ENCODE results near the gene MEGF8.

The MEGF8 gene

GRCh38 chr19:42343344-42344110 is 18.1 kb downstream of the MEGF8 start:
- DNase-seq (ENCODE audit: low read depth), result no peak
- H3K4me3 ChIP-seq (ENCODE audit: low read depth, low read length), result no peak overlapping the region
- no peak for TF ChIP-seq CTCF (IDR thresholded peaks at IDR 0.05; ENCODE audit: control insufficient read depth, extremely low read depth, insufficient read depth)

GRCh38 chr19:42344336-42344893 is 19.0 kb downstream of the MEGF8 start:
- DNase-seq (ENCODE audit: low read depth), result no peak
- TF ChIP-seq CTCF (IDR thresholded peaks at IDR 0.05; ENCODE audit: control insufficient read depth, extremely low read depth, insufficient read depth), result no peak
- H3K4me3 ChIP-seq (ENCODE audit: low read depth, low read length), result no peak overlapping the region

GRCh38 chr19:42345191-42345812 is 19.9 kb downstream of the MEGF8 start:
- no peak for TF ChIP-seq CTCF (IDR thresholded peaks at IDR 0.05; ENCODE audit: control insufficient read depth, extremely low read depth, insufficient read depth)
- DNase-seq (ENCODE audit: low read depth), result no peak
- H3K4me3 ChIP-seq (ENCODE audit: low read depth, low read length), result no peak overlapping the region

- DNase-seq (ENCODE audit: low read depth), result no peak
- no peak overlapping the region for H3K4me3 ChIP-seq (ENCODE audit: low read depth, low read length)
- TF ChIP-seq CTCF (IDR thresholded peaks at IDR 0.05; ENCODE audit: control insufficient read depth, extremely low read depth, insufficient read depth), result no peak
Observed at GRCh38 chr19:42348211-42348610, 22.8 kb downstream of the MEGF8 start.

- H3K4me3 ChIP-seq (ENCODE audit: low read depth, low read length), result no peak overlapping the region
- no peak for TF ChIP-seq CTCF (IDR thresholded peaks at IDR 0.05; ENCODE audit: control insufficient read depth, extremely low read depth, insufficient read depth)
Observed at GRCh38 chr19:42349378-42350107, 24.1 kb downstream of the MEGF8 start.

GRCh38 chr19:42350417-42350816 is 25.0 kb downstream of the MEGF8 start:
- DNase-seq (ENCODE audit: low read depth), result no peak
- no peak for TF ChIP-seq CTCF (IDR thresholded peaks at IDR 0.05; ENCODE audit: control insufficient read depth, extremely low read depth, insufficient read depth)
- H3K4me3 ChIP-seq (ENCODE audit: low read depth, low read length), result no peak overlapping the region

More at GRCh38 chr19:42349378-42350107, 24.1 kb downstream of the MEGF8 start:
- no peak for DNase-seq (ENCODE audit: low read depth)
